GM12891 (cell line): Measurements from ENCODE around the gene RBMS3.

ENCODE experiments used
- POLR2A ChIP-seq: IDR thresholded peaks from 2 replicates; pipeline ENCODE4 v1.6.1; 2011; ENCODE audit warnings: low read depth, low read length, control low read depth
- POLR2AphosphoS5 ChIP-seq: IDR thresholded peaks from 2 replicates; pipeline ENCODE4 v1.6.1; 2011; ENCODE audit warnings: low read depth, low read length, control low read depth
- POU2F2 ChIP-seq: IDR thresholded peaks from 2 replicates; pipeline ENCODE4 v1.6.1; 2011; ENCODE audit warnings: low read depth, mild to moderate bottlenecking, control low read depth, low read length, moderate library complexity
- SPI1 ChIP-seq: IDR thresholded peaks from 2 replicates; pipeline ENCODE4 v1.6.1; 2011; ENCODE audit warnings: low read depth, low read length, control low read depth
- TAF1 ChIP-seq: IDR thresholded peaks from 2 replicates; pipeline ENCODE4 v1.6.1; 2011; ENCODE audit warnings: low read depth, low read length, control low read depth

DNA sequence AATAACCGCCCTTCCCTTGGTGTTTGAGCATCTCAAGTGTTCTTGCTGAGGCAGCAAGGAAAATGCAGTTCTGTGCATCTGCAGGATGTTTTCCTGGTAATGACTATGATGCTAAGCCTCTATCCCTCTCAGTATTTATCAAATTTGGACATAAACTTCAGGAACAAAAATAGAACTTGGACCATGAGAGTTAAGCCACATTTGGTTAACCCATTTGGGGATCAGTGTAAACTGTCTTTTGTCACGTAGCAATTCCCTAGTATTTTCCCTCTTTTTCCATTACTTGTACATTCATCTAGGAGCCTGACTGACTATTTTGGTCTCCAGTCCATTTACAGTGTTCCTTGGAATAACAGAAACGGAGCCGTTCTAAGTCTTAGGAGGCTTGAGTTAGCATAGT is 250.8 kb downstream of the RBMS3 start:
- no peak for TF ChIP-seq POLR2A
- TF ChIP-seq SPI1: no peak
- no peak for TF ChIP-seq POLR2AphosphoS5
- no peak for TF ChIP-seq TAF1
- no peak for TF ChIP-seq POU2F2
